ENCODE data around the gene MYO16.

MYO16 gene

GRCh38 chr13:108629181-108629752 lies at the start of gene MYO16:
Gene MYO16 (plus strand): TSS chr13:108629611. CDS start chr13:108629845, 234 bp downstream.
- DNase-seq (ENCODE audit: low spot score): no peak

GRCh38 chr13:108586826-108587225 lies 42.6 kb upstream of the MYO16 start:
- no peak for DNase-seq (ENCODE audit: low spot score)

DNA sequence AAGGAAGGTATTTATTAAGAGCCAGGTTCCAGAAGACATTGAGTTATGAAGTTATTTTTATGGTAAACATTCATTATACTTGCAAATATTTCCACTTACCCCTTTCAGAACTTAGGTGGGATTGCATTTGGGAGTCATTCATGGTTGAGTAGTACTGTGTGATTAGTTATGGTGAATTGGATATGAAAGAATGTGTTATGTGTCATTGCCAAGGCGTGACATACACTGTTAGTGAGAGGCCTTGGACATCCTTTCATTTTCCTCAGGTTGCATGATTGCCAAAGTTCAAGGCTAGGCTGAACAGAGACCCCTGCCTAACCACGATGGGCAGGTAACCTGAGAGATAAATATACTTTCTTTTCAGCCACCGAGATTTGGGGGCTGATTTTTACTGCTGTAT lies 40.9 kb upstream of the MYO16 start:
- no peak for DNase-seq (ENCODE audit: low spot score)

GRCh38 chr13:108594153-108594552 lies 35.3 kb upstream of the MYO16 start:
- DNase-seq (ENCODE audit: low spot score): no peak

DNA sequence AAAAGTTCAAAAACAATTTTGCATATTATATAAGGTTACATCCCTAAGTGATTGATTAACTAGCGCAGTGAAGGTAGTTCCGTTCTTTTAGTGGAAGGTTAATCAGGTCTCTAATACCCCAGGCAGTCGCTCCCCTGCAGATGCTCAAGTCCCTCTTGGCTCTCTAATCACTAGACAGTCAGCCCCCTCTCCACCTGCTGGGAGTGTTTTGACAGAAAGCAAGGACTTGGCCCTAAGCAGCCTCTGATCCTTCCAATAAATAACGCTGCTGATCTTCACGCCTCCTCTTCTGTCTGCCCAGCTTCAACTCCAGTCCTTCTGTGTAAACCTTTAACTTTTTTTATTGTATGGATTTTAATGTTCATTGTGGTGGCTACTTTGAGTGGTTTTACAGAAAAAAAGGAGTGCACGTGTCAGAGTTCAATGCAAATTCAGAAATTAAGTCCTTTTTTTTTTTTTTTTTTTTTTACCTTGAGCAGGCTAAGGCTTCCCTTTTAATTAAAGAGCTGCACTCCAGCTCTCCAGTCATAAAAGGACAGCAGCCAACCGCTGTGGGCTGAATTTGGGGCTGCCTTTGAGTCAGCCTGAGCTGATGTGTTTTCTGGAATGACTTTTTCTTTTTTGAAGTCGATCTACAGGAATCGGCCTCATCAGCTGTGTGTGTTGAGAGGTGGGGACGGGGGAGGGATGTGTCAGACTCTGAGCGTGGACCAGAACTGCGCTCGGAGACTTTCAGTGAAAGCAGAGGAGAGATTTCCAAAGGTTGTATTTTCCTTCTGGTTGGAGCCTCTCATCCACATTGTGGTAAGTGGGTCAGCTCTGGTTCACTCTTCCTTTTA lies 33.8 kb upstream of the MYO16 start:
- DNase-seq (ENCODE audit: low spot score): no peak

GRCh38 chr13:108597943-108598342 lies 31.5 kb upstream of the MYO16 start:
- no peak for DNase-seq (ENCODE audit: low spot score)

GRCh38 chr13:108606424-108606823 lies 23.0 kb upstream of the MYO16 start:
- DNase-seq (ENCODE audit: low spot score): no peak

- peak; percentile 42 for DNase-seq (ENCODE audit: low spot score)
Measured at GRCh38 chr13:108609353-108609752, 20.1 kb upstream of the MYO16 start.

DNA sequence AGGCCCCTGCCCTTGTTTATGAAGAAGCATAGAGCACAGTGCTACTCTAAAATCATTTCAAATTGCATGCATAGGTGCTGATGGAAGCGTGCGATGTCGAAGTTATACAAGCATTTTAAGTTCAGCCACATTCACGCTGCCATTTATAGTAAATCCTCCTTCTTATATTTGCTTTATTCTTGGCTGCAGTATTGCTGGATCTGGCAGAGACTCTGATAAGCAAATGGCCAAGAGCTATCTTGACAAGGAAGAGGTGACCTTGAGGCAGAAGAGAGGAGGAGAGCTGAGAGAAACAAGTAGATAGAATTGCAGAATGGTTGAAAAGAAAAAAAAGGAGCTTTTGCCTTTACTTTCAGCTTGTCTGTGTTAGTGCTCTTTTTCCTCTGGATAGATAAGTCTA lies 18.9 kb upstream of the MYO16 start:
- no peak for DNase-seq (ENCODE audit: low spot score)

DNA sequence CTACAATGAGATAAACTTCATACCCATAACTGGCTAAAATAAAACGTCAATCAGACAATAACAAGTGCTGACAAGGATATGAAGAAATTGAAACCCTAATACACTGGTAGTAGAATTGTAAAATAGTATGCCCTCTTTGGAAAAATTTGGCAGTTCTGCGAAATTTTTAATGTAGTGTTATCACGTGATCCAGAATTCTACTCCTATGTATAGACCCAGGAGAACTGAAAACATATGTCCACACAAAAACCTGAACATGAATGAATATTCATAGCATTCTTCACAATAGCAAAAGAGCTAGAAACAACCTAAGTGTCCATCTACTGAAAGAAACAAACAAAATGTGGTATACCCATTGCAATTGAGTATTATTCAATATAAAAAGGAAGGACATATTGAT lies 14.2 kb upstream of the MYO16 start:
- DNase-seq (ENCODE audit: low spot score): no peak

DNA sequence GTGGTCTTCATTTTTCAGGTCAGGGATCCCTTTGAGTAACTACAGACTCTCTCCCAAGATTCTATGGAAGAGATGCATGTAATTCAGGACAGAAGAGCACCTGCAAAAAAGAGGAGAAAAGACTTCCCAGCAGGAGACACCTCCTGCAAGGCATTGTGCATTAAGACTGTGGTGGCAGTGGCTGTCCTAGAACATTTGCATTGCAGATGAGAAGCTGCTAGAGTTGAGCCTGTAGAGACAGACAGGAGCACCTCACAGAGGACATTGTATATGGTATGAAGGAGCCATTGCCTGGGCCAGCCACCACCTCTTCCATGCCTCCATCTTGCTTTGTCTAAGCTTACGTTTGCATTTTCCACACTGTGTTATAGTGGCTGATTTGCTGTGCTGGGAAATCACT lies 11.2 kb upstream of the MYO16 start:
- DNase-seq (ENCODE audit: low spot score): no peak

- DNase-seq (ENCODE audit: low spot score): no peak
Measured at GRCh38 chr13:108621462-108621861, 7.9 kb upstream of the MYO16 start.

DNA sequence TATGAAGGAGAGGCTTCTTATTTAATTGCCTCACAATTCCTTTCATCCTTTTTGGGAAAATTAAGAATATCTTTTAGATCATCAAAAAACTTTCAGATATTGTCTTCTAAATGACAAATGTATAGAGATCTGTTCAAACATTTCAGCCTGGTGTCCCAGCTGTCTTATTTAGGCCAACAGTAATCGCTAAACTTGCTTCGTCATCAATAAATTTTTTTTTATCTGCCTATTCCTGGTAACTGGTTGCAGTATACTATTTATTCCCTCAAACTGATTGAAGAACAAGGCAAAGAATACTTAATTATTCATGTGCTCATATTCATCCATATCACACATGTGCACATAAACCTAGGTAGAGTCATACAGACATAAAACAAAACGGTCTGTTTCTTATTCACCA lies 5.3 kb upstream of the MYO16 start:
- no peak for DNase-seq (ENCODE audit: low spot score)

- DNase-seq (ENCODE audit: low spot score): no peak
Measured at GRCh38 chr13:108624979-108625378, 4.4 kb upstream of the MYO16 start.

GRCh38 chr13:108629988-108630387 lies 577 bp downstream of the MYO16 start:
- DNase-seq (ENCODE audit: low spot score): no peak

DNA sequence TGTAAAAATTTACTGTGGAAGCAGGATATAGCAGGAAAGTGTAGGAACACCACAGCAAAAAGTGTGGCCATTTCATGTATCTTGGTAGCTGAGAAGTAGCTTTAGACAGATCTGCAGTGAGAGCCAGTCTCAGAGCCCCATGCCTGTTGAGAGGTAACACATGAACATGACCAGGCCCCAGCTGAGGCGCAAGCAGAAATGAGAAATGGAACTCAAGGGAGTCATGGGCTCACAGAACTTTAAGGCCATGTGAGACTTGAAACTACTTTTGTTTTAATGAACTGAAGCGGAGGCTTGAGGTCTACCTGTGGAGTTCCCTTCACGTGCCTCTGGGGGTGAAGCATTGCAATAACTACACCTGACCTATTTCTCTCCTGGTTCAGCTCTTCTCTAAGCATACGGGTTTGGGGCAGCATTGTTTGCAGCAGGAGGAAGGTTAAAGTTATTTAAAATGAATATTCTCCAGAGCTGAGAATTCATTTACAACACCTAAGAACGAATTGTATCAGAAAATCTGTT lies 3.3 kb downstream of the MYO16 start:
- no peak for DNase-seq (ENCODE audit: low spot score)

DNA sequence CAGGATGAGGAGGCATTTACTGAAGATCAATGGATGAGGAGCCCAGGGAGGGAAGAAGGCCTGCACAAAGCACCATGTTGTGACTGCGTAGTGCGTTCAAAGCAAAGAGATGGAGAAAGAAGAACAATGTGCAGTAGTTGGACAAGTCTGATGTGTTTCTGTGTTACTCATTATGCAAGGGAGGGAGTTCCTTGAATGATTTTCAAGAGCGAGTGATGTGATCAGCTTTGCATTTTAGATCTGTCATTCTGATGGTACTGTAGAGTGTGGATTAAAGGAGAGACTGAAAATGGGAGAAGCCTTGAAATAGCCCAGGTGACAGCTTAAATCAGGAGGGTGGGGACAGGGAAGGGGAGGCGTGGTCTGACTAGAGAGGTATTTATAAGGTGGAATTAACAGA lies 9.5 kb downstream of the MYO16 start:
- DNase-seq (ENCODE audit: low spot score): no peak

DNA sequence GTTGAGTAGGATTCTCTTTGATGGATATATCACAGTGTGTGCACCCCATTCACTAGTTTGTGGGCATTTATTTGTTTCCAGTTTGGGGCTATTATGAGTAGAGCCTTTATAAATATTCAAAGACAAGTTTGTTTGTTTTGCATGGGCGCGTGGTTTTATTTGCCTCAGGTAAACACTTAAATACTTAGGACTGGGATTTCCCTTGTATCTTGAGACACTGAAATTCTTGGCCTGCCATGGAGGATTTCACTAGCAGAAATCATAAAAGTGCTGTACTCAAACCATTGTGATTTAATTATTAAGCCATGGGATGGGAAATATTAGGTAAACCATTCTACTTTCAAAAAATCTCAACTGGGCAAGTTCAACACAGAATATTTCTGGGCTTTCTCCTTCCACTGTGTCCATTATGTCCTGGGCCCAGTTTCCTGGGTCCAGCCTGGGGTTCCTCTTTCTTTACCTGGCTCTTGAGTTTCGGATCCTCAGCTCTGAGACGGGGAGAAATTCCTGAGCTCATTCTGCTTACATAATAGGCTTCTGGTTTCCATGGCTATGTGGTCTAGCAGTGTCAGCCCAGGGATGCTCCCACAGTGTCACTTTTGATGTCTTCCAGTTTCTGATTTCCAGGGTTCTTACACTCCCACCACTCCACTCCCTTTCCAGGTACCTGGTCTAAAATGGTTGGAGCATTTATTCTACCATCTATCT lies 14.4 kb downstream of the MYO16 start:
- no peak for DNase-seq (ENCODE audit: low spot score)

DNA sequence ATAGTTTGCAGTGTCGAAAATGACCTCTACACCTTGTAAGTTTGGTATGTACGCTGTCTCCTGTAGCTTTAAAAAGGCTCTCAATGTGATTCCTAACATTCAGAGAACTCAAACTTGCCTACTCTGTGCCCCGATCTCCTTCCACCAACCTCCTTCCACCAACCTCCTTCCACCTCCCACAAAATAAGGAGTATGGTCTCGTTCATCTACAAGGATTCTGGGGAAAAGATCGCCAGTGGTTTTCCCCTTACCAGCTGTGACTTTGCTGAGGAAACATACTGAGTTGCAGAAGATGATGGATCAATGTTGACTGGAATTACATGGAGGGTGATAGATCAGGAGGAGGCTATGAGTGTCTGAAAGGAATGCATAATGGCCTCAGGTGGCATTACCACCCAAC lies 16.0 kb downstream of the MYO16 start:
- DNase-seq (ENCODE audit: low spot score): no peak

GRCh38 chr13:108650271-108650670 lies 20.9 kb downstream of the MYO16 start:
- DNase-seq (ENCODE audit: low spot score): no peak

DNA sequence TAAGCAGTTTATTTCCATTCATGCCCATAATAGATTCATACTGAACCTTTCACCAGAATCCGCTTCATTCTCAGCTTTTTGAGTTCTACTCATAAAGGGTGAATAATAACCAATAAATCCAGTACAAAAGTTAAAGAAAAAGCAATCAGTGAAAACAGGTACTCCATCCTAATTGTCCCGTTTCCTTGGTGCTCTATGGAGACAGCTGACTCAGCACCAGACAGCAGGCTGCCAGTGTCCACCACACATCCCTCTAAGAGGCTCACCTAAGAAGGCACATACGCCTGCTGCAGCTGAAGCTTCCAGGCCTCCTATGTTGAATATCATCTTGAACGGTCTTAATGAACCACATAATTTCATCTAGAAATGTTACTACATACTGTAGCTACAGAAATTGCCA lies 27.3 kb downstream of the MYO16 start:
- no peak for DNase-seq (ENCODE audit: low spot score)

DNA sequence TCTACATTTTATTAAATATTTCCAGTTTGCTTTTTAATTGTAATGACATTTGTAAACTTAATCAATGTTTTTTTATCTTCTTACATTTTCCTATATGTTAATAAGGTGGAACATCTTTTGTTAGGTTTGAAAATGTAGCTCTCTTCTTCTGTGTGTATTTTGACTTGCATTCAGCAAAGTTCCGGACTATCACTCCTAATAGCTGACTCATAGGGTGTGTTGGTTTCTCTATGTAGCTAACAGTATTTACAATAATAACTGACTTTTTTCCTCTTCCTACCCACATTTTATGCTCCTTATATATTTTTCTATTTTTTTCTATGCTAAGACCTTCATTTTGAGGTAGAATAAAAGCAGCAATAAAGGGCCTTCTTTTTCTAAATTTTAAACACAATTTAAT lies 28.1 kb downstream of the MYO16 start:
- DNase-seq (ENCODE audit: low spot score): no peak

DNA sequence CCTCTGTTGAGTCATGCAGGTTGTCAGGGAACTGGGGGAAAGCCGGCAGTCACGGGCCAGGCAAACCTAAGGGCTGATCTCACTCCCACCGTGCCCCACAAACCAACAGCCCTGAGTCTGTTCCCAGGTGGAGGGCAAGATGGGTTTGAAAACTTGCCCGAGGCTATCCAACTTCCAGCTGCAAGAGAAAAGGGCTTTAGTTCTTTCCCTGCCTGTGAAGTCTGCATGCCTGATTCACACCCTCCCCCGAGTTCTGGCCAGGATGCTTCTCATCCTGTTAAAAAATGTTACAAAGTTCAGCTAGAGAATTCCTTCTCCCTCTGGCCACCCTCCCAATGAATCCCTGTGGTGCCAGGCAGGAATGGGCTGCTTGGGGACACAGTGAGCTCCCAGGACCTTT lies 33.1 kb downstream of the MYO16 start:
- no peak for DNase-seq (ENCODE audit: low spot score)
